Raji (cell line): ENCODE results near the gene DOK6.

Experiments used
- POLR2A ChIP-seq: IDR thresholded peaks from 2 replicates; pipeline ENCODE4 v1.6.1; 2011; ENCODE audit warnings: low read depth, low read length, control low read depth; ENCODE audit not compliant: insufficient read depth

The DOK6 gene

GRCh38 chr18:69490813-69491212 is 90.1 kb downstream of the DOK6 start:
- no peak for TF ChIP-seq POLR2A

GRCh38 chr18:69491576-69491975 is 90.9 kb downstream of the DOK6 start:
- no peak for TF ChIP-seq POLR2A

- TF ChIP-seq POLR2A = no peak
Observed at GRCh38 chr18:69492861-69493260, 92.2 kb downstream of the DOK6 start.

- TF ChIP-seq POLR2A = no peak
Observed at GRCh38 chr18:69494841-69495240, 94.2 kb downstream of the DOK6 start.

GRCh38 chr18:69495338-69495737 is 94.7 kb downstream of the DOK6 start:
- no peak for TF ChIP-seq POLR2A

GRCh38 chr18:69495841-69496533 is 95.3 kb downstream of the DOK6 start:
- TF ChIP-seq POLR2A = no peak

GRCh38 chr18:69518989-69519388 is 118.3 kb downstream of the DOK6 start:
- TF ChIP-seq POLR2A = no peak

GRCh38 chr18:69523582-69523981 is 122.9 kb downstream of the DOK6 start:
- no peak for TF ChIP-seq POLR2A

- no peak for TF ChIP-seq POLR2A
Observed at GRCh38 chr18:69528435-69528834, 127.7 kb downstream of the DOK6 start.

- no peak for TF ChIP-seq POLR2A
Observed at GRCh38 chr18:69529151-69529550, 128.5 kb downstream of the DOK6 start.

GRCh38 chr18:69531973-69532372 is 131.3 kb downstream of the DOK6 start:
- no peak for TF ChIP-seq POLR2A

GRCh38 chr18:69537183-69537582 is 136.5 kb downstream of the DOK6 start:
- TF ChIP-seq POLR2A = no peak

GRCh38 chr18:69538849-69539248 is 138.2 kb downstream of the DOK6 start:
- TF ChIP-seq POLR2A = no peak

GRCh38 chr18:69539404-69539803 is 138.7 kb downstream of the DOK6 start:
- TF ChIP-seq POLR2A = no peak

GRCh38 chr18:69556228-69556627 is 155.5 kb downstream of the DOK6 start:
- no peak for TF ChIP-seq POLR2A

- no peak for TF ChIP-seq POLR2A
Observed at GRCh38 chr18:69557282-69557681, 156.6 kb downstream of the DOK6 start.

GRCh38 chr18:69558052-69558451 is 157.4 kb downstream of the DOK6 start:
- no peak for TF ChIP-seq POLR2A

- no peak for TF ChIP-seq POLR2A
Observed at GRCh38 chr18:69559604-69560003, 158.9 kb downstream of the DOK6 start.

GRCh38 chr18:69564602-69565001 is 163.9 kb downstream of the DOK6 start:
- no peak for TF ChIP-seq POLR2A
